ENCODE data around the gene SLC26A6.

SLC26A6 gene

DNA sequence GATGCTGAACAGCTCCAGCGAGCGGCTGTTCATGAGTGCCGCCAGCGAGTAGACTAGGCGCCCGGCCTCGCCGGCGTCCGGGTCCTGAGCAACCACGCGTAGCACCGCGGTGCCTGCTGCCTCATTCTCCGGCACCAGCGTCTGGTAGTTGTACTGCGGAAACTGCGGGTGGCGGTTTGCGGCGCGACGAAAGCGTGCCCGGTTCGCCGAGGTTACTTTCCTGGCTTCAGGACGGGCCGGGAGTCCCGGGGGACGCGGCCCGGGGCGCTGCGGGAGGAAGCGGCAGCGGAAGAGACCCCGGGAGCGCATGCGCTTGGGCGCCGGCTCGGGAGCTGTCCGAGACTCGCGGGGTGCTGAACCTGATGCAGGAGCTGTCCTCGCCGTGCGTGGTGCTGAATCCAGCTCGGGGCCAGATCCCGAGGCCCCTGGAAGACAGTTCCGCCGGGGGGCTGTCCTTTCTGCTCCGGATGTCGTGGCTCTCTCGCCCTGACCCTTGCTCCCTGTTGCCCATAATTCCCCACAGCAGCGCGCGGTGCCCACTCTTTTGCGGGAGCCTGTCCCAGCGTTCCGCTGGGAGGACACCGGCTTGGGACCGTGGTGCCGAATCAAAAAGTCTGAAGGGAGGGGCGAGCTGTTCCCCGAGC lies 26.4 kb upstream of the SLC26A6 start:
- peak; percentile 53 to 77 for DNase-seq

DNA sequence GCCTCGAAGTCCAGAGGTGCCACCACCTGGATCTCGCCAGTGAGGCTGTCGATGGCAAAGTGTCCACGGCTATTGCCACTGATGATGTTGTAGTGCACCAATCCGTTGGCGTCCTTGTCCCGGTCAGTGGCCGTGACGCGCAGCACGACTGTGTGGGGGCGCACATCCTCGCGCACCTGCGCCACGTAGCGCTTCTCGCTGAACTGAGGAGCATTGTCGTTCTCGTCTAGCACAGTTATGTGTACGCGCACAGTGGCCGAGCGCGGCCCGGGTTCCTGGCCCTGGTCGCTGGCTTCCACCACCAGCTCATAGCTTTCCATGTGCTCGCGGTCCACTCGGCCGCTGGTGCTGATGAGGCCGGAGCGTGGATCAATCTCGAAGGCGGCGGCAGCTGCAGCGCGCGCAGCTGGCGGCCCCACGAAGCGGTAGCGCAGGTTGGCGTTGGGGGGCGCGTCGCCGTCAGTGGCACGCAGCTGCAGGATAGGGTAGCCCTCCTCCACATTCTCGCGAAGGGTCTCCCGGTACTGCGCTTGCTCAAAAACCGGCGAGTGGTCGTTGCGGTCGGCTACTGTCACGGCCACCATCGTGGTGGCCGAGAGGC lies 25.6 kb upstream of the SLC26A6 start:
- DNase-seq = no peak

DNA sequence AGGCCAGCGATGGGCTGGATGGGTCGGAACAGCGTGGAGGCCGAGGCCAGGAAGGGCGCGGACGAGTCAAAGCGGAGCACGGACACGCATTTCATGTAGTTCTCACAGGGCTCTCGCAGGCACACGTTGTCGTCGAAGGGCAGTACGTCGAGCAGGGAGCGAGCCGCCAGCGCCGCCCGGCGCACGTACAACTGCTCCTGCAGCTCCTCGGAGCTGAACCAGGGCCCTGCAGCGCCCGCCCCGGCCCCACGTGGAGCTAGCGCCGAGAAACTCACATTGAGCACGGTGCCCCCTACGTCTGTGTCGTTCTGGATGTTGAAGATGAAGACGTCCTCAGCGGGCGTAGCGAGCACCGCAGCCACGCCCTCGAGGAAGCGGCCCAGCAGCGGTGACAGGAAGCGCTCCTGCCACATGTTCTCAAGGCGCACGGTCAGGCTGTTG lies 21.6 kb upstream of the SLC26A6 start:
- DNase-seq = peak; percentile 19 to 50

DNA sequence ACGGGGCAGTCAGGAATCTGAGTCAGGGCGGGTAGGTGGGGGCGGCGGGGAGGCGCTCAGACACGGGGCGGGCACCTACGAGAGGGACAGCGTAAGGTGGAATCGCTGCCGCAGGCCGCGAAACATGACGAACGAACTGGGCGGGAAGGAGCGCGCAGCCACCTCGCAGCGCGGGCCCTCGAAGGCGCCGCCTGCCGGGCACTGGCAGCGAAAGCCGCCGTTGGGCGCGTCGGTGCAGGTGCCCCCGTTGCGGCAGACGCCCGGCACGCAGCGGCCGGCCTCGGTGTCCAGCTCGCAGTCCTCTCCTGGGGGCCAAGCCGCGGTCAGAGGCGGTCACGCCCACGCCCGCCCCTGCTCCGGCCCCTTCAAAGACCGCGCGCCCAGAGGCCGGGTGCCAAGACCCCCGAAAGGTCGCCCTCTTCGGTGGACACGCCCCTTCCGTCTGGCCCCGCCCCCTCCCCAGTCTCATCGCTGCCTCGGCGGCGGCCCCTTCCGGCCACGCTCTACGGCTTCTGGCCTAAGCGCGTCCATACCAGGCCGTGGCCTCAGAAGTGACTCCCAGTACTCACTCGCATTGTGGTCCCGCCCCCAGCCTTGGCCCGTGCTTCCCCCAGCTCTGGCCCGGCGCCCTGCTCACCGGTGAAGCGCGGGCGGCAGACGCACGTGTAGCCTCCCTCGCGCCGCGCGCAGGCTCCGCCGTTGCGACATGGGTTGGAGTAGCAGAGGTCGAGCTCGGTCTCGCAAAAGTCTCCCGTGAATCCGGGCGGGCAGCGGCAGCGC lies 21.0 kb upstream of the SLC26A6 start:
- peak; percentile 84 to 89 for DNase-seq

DNA sequence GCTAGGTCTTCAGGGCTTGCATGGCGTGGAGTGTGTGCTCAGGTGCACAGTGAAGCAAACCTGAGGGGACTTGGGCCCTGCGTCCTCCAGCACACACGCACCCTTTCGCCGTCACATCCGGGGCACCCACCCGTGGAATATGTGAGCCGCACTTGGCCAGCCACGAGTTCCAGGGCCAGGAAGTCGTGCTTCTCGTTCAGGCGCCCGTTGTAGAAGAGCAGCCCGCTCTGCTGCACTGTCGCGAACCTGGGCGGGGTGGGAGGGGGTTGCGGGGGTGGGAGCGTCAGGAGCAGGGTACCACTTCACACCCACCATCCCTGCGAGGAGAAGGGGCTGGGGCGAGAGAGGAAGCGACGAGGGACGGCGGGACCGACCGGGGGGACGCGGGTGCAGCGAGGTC lies 20.3 kb upstream of the SLC26A6 start:
- peak; percentile 41 to 67 for DNase-seq

DNA sequence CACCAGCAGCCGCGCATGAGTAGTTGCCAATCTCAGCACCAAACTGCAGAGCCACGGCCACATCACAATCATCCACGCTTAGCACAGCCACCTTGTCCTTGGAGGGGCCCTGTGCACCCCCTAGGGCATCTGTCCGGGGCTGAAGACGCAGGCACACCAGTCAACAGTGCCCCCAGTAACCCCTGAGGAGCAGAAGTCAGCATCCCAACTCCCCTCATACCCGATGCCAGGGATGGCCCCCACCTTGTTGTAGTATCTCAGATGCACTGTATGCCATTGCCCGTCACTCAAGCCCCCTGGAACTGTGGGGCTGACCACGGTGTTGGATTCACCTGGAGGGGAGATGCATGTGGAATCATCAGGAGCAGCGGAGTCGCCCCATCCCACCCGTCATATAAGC lies 19.8 kb upstream of the SLC26A6 start:
- DNase-seq = no peak

DNA sequence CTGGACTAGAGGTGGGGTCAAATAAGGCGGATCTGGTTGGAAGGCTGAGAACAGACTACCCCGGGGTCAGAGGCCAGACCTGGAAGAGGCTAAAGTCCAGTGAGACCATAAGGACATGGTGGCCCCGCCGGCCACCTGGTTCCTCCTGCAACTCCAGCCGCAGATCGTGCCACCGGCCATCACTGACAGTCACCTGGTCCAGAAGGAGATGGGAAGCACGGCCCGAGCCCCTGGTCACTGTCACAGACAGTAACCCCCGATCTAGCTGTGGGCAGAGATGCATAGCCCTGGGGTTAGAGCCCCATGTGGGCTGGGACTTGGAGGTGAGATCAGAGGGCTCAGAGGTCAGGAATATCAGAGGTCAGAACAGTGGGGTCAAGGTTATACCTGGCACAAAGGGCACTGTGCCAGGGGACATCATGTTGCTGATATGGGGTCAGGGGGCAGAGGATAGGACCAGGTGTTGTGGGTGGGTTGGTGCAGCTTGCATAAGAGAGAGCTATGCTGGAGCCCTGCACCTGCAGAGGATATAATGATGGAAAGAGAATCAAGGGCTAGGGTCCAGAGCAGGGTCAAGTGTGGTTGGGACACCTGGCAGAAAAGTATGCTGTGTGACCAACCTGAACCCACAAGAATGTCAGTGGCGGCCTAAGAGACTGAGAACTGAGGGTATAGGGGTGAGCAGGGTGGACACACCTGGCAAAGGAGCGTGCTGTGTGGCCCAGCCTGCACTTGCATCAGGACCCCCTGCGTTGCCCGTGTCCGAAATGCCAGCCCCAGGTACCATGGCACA lies 17.9 kb upstream of the SLC26A6 start:
- DNase-seq = no peak

DNA sequence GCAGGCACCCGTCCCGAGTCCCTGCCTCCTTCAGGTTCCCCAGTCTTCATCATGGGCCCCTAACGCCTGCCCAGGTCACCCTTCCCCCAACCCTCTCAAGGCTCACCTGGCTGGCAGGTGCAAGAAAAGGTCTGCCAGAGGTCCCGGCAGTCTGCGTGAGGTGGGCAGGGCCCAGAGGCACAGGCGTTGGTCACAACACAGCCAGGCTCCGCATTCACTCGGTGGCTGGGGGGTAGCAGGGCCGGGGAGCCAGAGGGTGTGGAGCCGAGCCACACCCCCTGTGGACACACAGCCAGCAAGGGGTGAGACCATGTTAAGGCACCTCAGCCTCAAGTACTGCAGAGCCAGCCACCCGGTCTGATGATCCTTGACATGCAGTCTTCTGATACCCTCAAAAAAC lies 16.5 kb upstream of the SLC26A6 start:
- no peak for DNase-seq

DNA sequence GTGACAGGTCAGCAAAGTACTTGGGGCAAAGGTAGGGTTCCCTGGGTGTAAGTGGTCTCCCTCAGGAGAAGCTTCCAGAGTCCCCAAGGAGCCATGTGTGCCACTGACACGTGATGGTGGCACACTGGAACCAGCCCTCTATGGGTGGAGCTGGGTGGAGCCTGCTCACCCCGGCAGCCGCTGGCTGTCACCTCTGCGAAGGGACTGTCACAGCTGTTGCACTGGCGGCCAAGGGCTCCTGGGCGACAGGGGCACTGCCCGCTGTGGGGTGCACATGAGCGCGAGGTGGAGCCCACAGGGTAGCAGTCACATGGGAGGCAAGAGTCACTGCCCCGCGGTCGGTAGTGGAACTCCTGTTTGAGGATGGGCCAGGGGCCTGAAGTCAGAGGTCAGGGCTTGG lies 15.5 kb upstream of the SLC26A6 start:
- DNase-seq = no peak

DNA sequence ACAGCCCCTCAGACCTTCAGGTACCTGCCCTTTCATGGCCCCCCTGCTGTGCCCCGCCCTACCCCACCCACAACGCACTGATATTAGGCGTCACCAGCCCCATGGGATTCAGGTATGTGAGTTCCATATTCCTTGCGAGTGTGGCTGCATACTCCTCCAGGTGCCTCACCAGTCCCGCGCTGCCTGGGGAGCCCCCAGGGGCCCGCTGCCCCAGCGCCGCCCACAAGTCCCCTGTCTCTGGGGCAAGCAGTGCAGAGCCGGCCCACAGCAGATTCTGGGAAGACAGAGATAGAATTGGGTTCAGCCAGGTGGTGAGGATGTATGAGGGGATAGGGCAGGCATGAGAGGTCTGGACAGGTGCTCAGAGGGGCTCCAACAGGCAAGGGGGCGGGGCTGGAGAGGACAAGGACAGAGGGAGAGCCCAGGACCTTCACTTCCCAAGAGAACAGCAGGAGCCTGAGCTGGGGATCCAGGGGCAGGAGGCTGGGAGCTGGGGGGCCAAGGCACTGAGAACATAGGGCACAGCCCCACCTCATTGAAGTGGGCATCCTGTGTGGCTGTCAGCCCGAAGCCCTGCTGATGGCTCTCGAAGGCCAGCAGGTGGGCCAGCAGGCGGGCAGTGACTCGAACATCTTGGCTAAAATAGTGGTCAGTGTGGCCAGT lies 13.1 kb upstream of the SLC26A6 start:
- no peak for DNase-seq

DNA sequence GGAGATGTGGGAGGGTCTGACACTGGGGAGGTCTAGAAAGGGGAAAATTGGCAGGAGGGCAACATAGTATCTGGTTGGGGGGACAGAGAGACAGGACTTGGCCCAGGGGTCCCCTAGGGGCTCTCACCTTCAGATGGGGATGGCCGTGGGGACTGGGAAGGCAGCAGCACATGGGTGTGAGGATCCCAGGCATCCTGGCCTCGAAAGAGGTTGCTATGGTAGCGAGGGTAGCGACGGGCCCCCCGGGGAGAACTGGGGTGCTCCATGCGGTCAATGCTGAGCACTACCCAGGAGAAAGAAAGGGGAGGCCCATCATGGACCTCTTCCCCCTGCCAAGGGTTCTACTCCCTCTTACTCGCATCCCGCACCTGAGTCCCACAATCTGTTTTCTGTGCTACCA lies 12.5 kb upstream of the SLC26A6 start:
- no peak for DNase-seq

DNA sequence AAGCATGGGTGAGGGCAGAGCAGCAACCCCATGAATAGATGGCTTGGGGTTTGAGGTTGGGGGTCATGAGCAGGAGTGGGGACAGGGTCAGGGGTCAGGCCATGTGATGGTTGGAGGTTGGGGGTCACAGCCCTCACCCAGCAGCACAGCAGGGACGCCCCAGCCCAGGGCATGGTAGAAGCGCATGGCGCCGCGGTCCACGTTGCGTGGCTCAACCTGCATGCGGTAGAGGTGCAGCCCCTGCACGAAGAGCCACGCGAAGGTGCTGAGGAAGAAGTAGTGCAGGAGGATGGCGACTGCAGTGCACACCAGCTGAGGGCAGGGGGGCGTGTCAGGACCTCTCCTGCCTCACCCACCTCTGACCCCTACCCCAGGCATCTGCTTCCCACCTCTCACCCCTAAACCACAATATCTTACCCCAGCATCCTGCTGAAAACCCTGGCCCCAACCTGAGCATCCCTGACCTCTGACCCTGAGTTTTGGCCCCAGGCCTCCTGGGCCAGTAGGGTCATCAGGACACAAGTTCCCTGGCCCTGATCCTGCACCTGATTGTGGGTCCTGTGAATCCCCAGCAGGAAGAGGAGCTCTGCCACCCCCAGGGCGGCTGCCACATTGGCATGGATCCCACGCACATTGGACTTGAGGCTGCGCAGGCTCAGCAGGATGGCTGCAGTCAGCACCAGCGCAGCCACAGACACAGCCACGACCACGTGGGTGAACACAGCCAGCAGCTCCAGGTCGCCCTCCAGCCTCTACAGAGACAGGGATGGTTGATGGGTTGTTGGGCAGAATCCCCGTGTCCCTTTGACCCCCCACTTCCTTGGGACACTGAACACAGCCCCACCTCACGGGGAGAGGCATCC lies 9.9 kb upstream of the SLC26A6 start:
- no peak for DNase-seq

DNA sequence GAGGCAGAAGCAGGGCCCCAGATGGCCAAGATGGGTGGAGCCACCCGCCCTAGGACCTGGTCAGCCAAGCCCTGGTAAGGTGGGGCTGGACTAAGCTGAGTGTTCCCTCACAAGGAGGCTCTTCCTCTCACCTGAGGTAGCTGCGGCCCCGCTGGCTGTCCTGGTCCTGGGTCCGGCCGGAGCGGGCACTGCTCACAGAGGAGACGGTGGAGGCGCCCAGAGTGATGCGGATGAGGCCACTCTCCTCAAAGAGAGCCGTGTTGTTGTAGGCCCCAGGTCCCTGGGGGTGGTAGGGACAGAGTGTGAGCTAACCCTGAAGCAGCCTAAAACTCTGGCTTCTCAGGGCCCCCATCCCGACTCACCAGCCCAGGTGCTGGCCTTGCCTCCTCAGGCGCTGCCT lies 7.3 kb upstream of the SLC26A6 start:
- DNase-seq = no peak

DNA sequence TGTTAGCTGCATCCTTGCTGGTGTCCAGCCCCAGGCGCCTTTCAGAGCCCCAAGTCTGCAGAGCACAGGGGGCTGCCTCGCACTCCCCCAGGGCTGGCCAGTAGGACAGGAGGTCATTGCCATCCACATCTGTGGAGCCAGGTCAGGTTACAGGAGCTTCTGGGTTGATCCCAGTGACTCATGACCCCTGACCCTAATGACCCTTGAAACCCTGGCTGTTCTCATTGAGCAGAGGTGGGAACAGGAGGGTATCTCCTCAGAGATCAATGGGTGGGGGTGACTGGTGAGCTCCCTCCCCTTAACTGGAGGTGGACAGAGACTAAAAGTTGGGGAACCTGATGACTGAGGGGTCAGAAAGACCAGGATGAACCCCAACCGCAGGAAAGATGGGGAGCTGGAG lies 6.1 kb upstream of the SLC26A6 start:
- DNase-seq = no peak

DNA sequence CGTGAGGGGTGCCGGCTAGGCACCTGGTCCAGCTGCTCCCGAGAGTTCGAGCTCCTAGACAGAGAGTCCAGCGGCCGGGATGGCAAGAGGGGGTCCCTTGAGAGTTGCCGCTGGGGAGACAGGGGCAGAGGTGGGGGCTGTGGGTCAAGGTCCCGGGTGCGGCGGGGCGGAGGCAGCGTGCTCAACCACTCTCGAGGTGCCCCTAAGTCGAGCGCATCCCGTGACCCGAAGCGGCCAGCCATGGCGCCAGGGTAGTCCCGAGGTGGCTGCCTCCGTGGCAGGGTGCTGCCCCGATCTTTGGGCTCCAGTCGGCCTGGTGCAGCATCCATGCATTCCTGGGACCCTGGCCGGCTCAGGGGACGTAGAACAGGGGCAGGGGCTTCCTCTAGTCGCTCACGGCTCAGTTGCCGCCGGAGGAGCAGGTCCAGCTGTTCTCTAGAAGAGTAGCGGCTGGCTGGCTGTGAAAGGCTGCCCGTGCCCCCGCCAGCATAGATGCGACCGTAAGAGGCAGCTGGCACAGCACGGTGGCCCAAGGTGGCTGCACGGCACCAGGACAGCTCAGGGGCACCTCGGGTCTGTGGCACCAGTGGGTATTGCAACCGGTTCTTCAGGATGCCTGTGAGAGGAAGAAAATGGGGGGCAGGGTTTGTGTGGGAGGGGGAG lies 4.8 kb upstream of the SLC26A6 start:
- DNase-seq = no peak

DNA sequence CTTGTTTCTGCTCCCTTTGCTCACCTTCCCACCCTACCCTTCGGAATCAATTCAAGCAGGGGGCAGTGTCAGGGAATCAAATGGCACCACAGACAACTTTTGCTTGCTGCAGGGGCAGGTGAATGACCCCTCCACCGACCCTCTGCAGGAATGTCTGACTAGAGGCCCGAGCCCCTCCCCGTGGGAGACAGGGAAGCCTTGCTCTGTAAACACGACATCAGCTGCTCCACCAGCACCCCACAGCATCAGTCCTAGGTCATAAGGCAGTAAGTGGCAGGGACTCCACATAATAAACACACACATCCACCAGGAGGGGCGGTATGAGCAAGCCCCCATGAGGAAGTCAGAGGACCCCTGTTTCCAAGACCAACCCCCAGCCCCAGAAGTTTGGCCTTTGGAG lies 2.0 kb upstream of the SLC26A6 start:
- DNase-seq = no peak

DNA sequence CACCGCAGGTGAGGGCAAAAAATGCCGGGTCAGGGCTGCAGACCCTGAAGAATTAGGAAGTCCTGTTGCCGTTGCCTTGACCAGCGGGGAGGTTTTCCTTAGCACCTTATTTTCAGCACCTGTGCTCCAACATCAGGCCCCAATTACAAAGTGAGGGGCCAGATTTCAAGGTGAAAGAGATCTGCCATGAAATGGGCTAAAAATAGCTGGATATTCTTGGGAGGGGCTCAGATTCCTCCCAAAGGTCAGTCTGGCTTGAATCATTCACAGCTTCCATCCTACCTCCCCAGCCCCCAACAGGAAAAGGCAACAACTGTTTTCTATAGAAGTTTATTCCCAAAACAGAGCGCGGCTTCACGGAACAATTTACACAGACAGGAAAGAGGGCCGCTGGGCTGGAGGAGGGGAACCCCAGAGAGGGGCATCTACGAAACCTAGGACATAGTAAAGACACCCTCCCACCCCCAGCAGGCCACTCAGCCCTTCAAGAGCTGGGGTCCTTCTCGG lies 941 bp upstream of the SLC26A6 start:
- DNase-seq = no peak

DNA sequence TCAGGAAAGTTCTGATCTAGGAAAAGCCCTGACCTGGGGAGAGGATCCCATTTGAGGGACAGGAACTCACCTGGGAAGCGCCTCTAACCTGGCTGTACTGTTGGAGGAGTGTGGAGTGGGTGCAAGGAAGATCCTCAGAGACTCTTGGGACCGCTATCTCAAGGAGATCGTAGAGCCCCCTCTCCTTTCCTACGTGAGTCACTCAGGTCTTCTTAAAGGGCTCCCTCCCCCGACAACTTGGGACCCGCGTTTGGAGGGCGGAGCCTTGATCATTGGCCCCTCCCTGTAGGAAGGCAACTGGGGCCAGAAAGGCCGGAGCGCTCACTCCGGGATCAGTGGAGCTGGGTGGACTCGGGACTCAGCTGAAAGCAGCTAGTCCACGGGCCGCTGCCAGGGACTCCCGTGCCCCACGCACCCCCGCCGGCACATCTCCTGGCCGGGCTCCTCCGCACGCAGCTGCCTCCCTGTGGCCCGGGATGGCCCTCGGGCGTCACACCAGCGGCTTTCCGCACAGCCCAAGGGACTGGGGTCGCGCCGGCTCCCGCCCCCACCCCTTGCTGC lies 520 bp downstream of the SLC26A6 start:
- peak; percentile 15 to 35 for DNase-seq

DNA sequence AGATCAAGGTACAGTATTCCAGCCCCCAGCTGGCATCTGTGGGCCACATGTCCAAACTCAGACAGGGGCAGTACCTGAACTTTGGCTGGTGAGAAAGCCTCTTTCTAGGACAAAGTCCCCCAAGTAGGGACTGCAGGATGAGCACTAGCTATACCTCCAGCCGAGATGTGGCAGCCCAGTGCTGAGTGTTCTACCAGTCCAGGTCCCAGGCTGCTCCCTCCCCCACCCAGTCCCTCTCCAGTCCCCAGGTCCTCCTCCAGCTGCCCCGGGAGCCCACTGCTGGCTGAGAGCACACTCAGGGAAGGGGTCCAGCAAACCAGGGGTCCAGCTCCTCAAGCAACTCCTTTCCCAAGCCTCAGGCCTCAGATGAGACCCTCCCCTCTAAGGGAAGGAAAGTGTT lies 1.5 kb downstream of the SLC26A6 start:
- DNase-seq = no peak

DNA sequence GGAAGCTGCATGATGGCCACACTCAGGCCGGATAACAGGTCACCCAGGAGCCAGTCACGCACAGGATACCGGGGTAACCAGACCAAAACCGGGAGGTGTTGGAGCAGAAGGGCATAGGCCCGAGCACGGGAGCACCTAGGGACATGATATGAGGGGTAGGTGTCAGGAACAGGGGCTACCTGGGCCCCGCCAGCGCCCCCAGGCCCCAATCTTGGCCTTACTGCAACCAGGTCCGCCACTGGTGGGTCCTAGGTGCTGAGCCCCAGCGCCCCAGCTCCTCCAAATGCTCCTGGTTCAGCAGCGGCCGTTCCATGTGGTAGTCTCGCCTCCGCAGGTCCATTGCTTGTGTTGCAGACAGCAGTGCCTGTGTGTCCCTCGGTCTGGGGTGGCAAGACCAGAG lies 2.0 kb downstream of the SLC26A6 start:
- no peak for DNase-seq

Measured in CD4-positive, alpha-beta T cell treated with Interferon alpha-2 for 1 hour (primary cell).